SHP77 treated with DMSO at 0.1 percent for 48 hours (cell line): ENCODE results near the gene LARP4B.

Experiments
- DNase-seq: peaks from one replicate; lab custom pipeline; 2025; lab: John Stamatoyannopoulos, UW

LARP4B gene

DNA sequence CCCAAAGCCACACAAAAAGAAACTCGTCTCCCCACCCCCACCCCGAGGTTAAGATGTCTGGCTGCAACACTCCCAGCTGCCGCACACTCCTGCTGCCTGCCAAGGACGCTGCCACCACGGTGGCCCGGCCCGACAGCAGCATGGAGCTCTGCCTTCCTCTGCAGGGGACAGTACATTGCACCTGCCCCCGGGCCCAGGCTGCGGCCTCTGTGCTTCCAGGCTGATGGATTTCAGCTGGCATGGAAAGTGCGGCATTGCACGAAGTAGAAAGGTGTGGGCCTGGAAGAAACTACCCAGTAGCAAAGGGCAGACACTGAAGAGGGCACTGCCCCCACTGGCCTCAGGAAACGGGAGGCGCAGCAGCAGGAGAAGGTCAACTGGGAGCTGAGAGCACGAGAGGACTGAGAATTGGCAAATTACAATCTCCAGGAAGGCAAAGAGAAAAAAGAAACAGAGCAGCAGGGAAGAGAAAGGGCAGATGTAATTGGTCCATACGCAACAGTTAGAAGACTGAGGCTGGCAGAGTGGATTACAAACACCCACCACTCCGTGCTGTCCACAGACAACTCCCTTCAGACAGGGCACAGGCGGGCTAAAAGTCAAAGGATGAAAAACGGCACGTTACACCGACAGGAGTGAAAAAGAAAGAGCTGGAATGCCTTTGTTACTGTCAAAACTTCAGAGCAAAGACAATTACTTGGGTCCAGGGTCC is 124.9 kb downstream of the LARP4B start:
- DNase-seq = no peak

DNA sequence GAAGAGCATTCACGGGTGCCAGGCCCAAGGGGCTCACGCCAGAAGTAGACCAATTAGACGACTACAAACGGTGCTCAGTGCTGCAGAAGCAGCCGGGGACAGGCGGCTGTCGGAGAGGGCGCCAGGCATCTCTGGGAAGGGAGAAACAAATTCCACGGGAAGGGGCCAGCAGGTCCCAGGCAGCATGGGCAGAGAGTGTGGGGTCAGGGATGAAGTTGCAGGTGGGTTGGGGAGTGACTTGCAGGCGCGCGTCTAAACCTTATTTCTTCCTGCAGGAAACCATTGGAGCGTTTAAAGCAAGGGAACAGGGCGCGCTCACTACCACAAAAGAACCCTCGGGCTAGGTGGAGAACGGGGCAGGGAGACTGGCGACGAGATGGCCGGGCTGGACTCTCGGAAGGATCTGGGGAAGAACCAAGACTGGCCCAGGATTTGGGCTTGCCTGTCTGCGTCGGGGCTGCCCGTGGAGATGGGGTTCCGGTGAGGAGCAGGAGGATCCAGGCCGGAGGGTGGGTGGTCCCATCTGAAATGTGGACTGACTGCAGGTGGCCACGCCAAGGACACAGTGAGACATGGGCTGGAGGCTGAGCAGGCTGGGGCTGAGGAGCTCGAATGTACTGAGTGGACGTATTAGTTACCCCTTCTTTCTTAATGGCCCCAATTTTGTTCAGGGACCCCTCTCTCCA is 125.7 kb downstream of the LARP4B start:
- DNase-seq = no peak

DNA sequence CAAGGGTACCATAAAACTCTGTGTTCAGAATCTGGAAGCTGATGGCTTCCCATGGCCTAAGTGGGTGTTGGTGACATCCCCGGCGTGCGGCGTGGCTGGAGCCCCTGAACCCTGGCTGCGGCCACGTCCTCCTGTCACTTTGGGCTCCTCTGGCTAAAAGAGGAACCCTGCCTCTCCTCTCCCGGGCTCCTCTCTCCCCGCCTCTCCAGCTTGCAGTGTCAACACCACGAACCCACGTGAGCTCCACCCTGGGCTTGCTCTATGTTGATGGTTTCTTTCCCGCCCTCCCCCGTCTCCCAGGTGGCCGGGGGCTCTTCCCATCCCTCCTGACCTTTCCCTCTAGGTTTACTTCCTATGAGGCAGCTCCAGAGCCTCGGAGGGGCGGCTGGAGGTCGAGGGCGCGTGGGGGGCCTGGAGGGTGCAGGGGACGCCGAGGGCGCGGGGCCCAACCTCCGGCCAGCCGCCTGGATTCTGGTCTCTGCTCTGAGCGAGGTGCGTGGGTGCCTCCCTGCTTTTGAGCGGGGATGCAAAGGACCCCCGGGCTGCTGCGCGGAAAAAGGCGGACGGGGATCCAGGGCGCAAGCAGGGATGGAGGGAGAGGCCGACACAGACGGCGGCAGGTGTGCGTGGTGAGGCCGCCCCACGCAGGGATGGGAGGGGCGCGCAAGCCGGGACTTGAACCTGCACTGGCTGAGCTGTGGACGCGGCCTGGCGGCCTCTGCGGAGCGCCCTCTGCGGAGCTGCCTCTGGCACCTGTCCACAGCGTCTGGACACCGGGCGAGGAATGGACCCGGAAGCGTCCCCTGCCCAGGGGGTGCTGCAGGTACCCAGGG is 126.5 kb downstream of the LARP4B start:
- DNase-seq = no peak

DNA sequence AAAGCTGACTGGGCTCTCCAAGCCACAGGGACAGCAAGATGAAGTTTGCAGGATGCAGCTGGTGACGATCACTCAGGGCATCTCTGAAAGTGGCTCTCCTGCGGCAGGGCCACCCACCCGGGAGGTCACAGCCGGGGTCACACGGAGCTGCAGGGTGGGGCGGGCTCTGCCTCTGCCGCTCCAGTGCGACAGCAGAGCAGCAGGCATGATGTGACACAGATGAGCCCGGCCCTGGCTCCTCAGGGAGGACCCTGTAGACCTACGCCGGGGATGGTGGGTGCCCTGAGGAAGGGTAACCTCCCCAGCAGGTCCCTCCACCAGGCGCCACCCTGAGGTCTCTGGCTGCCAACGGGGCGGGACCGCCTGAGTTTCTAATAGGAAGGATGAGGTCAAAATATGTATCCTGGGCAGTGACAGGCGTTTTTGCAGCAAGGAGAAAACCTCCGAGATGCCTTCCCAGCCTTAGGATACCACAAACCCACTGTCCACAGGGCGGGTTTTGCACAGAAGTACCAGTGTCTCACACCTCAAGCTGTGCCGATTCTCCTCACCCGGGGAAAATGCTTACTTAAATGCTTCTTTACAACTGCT is 127.2 kb downstream of the LARP4B start:
- no peak for DNase-seq

DNA sequence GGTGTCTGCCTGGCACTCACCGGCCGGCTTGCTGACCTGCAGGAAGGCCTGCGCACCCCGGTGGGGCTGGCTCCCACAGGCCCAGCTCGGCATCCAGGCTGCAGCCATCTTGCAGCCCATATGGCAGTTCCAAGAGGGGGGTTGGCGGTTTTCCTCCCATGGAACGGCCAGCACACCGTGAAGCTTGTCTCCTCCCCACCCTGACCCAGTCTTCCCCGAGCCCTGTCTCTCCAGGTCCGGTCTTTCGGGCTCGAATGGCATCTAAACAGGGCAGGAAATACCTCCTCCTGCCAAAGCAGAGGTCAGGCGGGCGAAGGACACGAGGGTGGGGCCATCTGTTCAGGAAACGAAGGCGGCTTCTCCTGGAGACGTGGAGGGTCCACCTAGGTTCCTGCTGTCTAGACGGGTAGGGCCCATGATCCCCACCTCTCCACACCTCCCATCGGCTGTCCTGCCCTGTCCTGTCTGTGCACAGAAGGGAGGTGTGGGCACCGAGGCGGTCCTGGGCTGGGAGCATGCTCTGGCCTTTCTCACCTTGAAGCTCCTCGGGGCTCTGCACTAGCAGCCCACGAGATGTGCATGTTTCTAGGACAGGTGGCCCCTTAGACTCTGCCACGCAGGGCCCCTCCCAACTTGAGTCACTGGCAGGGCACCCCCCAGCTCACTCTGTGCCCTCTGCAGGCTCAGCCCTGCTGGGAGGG is 128.3 kb downstream of the LARP4B start:
- DNase-seq = no peak

DNA sequence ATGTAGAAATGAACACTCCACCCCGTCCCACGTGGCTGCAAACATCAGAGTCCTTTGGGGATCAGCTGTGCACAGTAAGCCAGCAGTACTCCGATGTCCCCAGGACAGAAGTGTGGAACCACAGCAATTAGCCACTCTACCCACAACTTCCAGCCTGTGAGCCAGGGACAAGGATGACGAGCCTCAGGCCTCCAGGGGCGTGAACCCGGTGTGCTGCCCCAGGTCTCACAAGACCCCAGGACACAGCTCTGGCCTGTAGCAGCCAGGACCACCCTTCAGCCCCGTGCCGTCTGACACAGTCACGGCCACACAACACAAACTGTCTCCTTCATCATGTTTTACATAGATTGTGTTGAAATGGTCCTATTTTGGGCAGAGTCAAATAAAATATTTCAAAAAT is 129.0 kb downstream of the LARP4B start:
- DNase-seq = no peak

DNA sequence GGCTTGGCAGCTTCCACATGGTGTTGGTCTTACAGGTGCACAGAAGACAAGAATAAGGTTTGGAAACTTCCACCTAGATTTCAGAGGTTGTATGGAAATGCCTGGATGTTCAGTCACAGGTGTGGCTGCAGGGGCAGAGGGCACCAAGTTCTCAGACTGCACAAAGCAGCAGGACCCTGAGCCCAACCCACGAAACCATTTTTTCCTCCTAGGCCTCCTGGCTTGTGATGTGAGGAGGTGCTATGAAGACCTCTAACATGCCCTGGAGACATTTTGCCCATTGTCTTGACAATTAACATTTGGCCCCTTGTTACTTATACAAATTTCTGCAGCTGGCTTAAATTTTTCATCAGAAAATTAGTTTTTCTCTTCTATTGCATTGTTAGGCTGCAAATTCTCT is 134.3 kb downstream of the LARP4B start:
- DNase-seq = no peak

DNA sequence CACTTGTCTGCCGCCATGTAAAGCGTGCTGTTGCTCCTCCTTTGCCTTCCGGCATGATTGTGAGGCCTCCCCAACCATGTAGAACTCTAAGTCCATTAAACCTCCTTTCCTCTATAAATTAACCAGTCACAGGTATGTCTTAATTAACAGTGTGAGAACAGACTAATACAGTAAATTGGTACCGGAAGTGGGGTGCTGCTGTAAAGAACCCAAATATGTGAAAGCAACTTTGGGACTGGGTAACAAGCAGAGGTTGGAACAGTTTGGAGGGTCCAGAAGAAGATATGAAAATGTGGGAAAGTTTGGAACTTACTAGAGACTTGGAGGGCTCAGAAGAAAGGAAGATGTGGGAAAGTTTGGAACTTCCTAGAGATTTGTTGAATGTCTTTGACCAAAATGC is 135.3 kb downstream of the LARP4B start:
- DNase-seq = no peak

DNA sequence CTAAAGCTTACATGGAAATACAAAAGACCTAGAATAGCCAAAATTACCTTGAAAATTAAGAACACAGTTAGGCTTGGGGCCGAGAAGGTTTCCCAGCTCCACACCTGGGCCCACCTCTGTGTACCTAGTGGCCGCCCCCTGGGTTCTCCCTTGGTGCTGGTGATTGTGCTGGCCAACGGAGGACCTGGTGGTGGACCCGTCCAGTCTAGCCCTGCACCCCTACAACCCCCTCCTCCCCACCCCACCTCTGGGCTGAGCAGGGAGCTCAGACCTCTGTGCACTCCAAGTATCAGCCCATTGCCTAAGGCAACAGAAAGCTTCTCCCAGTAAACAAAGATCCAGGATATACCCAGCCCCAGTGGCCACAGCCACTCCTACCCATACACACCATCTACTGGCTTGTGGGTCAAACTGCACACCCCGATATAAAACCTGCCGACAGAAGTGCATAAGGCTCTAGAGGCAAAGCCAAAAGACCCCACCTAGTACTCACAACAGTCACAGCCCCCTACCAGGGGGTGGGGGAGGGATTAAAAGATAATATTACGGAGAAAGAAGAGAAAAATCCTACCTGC is 137.0 kb downstream of the LARP4B start:
- no peak for DNase-seq

DNA sequence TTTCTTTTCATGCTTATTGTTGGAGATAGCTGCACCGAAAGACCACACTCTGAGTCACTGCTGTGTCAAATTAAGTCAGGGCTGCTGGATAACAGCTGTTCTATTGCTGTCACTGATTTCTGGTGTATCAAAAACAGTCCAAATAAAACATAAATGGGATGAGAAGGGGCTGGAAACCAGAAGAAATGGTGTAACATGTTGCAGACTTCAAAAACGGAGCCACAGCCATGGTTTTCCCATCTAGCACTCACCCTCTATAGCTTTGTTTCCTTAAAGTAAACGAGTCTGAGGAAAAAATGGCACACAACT is 138.8 kb downstream of the LARP4B start:
- no peak for DNase-seq

DNA sequence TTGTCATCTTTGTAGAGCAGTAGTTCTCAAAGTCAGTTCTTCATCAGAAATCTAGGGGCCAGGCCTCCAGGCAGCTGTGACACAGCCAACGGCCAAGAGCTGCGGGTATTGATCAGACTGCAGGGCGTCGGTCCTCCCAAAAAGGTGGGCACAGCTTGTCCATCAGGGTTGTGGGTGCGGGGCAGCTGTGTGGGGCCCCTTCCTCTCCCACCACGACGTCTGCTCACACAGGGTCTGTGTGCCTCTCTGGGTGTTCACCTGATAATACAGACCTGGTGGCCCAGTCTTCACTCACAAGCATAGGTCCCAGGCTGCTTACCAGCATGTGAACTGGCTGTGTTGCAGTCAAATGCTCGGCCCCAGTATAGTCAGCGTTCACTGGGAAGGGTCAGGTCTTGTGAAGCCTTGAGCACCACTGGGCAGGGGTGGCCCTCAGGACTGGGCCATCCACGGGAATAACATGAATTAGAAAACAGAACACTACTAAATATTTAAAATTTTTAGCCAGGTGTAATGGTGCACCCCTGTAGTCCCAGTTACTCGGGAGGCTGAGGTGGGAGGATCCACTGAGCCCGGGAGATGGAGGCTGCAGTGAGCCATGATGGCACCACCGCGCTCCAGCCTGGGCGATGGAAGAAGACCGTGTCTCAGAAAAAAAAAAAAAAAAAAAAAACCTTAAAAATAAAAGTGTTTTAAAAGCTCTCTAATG is 139.3 kb downstream of the LARP4B start:
- DNase-seq = no peak

DNA sequence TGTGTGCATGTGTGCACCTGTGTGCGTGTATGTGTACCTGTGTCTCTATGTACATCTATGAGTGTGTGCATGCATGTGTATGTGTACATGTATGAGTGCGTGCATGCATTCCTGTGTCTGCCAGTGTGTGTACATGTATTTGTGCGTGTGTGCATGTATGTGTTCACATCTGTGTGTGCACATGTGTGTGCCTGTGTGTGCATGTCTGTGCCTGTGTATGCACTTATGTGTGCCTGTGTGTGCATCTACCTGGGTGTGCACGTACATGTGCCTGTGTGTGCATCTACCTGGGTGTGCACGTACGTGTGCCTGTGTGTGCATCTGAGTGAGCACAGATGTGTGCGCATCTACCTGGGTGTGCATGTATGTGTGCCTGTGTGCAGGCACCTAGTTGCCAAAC is 139.9 kb downstream of the LARP4B start:
- no peak for DNase-seq

DNA sequence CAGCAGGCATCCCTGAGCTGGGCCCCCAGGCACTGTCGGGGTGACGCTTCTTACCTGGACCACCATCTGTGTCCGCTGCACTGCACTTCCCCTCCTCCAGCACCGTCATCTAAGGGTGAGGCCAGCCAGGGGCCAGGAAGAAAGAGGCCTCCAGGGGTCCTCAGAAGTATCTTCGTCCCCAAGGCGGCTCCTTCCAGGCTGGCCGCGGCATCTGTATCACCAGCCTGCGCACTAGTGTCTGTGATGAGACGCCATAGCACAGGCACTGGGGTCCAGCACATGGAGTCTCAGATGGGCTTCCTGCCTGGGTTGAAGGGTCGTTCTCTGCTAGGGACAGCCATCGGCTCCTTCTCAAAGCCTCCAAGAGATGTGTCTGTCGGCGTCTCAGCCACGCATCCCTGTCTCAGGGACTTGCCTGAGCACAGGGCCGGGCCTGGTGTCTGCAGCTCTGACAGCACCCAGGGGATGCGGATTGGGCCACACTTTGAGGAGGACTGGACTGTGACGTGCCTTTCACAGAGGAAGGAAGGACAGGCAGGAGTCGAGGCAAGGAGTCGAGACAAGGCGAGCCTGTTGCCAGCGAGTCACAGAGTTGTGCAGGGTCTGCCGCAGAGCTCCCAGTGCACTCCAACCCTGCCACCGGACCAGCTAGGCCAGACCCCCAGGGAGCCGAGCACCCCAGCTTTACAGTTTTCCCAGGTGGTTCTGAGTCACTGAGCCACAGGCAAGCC is 140.5 kb downstream of the LARP4B start:
- no peak for DNase-seq

DNA sequence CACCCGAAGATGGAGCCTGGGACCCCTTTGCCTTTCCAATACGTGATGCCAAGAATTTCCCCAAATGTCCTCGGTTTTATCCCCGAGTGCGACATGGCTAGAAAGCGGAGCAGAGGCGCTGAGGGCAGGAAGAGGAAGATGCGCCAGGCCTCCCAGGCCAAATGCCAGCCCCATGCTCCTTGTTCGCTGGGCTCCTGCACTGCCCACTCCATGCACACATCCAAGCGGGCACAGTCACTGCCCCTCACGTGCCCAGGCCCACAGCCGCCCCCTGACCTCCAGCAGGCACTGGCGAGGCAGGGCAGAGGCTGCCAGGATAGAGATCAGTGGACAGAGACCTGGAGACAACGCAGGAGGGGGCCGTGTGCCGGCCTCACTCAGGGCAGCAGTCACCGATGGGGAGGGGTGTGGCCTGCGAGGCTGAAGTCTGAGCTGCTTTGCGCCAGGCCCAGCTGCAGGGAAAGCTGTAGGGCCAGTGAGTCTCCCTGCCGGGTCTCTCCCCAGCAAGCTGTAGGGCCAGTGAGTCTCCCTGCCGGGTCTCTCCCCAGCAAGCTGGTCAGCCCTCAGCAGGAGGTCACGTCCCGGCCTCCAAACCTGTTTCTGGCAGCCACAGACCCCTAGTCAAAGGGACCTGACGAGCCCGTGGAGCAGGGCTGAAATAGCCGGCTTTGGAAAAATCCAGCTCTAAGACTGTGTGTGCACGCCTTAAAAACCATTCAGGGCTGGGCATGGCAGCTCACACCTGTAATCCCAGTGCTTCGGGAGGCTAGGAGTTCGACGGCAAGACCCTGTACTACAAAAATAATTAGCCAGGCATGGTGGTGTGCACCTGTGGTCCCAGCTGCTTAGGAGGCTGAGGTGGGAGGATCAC is 141.4 kb downstream of the LARP4B start:
- no peak for DNase-seq

DNA sequence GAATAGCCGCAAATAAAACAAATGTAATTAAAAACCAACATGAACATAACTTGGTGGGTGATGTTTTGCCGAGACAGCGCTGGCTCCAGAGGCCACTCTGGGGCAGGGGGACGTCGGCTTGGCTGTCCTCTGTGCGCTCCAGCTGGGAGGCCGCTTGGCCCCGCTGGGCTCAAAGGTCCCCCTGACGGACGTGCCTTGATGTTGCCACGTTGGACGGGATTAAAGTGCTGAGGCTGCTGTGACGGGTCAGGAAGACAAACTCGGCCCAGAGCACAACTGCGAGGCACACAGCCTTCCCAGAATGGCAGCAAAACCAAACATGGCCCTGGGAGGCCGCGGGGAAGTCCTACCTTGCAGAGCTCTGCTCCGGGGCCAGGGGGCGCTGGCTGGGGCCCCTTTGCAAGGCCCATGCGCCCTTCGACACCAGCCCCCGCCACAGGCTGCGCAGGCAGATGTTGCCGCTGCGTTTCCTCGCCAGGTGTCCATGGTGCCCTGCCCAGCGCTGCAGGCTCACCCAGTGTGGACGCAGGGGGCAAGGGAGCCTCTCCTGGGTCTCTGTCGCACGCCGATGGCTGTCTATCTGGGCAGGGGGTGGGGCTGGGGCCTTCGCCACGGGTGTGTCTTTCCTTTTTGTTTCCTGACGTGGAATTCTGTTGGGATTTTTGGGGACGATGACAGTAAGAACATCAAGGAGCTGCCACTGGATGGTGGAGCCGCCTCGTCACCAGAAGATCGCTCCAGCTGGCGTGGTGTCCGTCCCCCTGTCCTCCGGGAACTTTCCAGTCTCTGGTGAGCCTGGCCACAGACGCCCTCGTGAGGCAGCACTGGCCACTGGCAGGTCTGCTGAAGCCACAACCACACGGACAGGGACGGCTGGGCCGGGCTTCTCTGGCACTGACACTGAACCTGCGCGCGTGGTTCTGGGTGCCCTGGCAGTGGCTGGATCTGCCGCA is 142.4 kb downstream of the LARP4B start:
- peak; percentile 64 for DNase-seq

DNA sequence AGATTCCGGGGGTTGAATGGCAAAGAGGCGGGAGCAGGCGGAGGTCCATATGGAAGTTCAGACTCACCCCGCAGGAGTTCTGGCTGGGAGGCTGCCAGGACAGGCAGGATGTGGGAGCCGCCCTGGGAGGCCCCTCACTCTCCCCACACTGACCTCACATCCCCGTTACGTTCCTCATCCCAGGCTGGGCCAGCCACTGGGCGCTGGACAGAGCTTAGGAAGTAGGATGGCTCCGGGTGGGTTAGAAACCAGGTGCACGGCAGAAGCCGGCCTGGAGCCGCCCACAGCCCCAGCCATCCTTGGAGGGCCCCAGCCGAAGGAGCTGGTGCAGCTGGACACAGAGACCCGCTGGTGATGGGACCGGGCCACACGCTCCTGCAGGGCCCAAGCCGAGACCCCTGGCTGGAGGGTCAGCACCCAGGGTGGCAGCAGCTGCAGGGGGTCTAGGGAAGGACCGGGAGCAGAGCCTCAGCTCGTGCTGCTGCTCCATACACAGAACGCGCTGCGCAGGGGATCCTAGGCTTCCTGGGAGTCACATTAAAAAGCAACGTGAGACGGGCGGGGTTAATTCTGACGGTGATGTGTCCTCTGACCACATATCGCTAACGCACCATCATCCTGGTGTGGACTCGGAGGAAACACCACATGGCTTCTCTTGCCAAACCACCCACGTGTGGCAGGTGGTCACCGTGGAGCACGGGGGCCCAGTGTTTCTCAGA is 143.4 kb downstream of the LARP4B start:
- DNase-seq = no peak

DNA sequence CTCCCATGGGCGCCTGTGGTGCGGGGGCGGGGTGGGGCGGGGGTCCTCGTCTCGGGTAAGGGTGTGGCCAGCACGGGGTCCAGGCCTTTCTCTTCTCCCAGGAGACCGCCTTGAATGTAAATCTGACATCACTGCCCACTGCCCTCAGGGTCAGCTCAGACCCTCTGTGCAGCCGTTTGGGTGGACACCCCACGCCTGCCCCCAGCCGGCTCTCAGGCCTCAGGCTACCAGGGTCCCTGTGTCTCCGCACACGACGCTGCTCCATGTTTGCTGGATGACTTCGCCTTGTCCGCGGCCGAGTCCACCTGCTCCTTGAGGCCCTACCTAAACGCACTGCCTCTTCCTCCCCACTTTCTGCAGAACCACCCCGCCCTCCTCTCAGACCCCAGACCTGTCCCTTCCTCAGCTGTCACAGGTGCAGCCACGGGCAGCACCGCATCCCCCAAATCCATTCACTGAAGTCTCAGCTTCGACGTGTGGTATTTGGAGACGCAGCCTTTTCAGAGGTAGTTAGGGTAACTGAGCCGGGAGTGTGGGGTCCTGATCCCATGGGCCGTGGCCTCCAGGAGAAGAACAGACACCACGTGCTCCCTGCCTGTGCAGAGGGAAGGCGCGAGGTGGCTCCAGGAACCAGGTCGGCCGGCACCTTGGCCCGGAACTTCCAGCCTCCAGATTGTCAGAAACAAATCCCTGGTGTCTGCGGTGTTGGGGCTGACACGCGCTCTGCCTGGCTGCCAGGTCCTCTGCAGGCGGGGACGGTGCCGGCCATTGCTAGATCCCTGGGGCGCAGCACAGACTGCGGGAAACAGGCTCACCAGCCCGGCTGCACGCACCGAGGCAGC is 144.7 kb downstream of the LARP4B start:
- DNase-seq = no peak
